ENCODE data around the gene PTPA. TPM values are rescaled to one million over a fixed set of nuclear protein-coding genes. Genes with fewer than 3 reads are reported as not detected.

Gene PTPA
- total and polyA plus RNA-seq, 2 of the 4 experiments (the other 2 are of a cell fraction) = 124 to 149 TPM

GRCh38 chr9:129135476-129135875, 24.3 kb downstream of the PTPA start:
- intact Hi-C loops (cut with micrococcal nuclease) (loop anchor here (5.0 kb wide), 1 partner anchor 647 kb away; no protein-coding TSS in a partner anchor), dilution Hi-C loops (cut with HindIII; ENCODE audit: low sequenced_read_pairs, unreplicated experiment) (no loop called here), in situ Hi-C loops (cut with MboI; ENCODE audit: low sequenced_read_pairs) (no loop called here)
- Histone ChIP-seq H3K23ac (ENCODE audit: low read depth, low read length) (no peak overlapping the region), H4K20me1 (ENCODE audit: insufficient read depth, low read length) (no peaks in the 10 kb centered on the region; the same call in 1 of the 2 replicates), H3K4me1 (ENCODE audit: control insufficient read depth, insufficient read depth, low read length) (peaks cover 19% of the 10 kb centered on the region), H3K9me1 (ENCODE audit: insufficient read depth, low read length) (no peaks in the 10 kb centered on the region), H3K36me3 (ENCODE audit: control insufficient read depth, insufficient read depth, low read length) (peaks cover 22% of the 10 kb centered on the region), H2BK20ac (ENCODE audit: low read depth, low read length) (no peak overlapping the region), H3K9ac (ENCODE audit: low read depth, low read length) (no peak overlapping the region), H4K5ac (ENCODE audit: low read depth, low read length) (no peak overlapping the region), H2AK9ac (replicated peaks; ENCODE audit: low read depth, low read length, poor library complexity) (no peak overlapping the region), H3K4ac (ENCODE audit: low read depth, low read length) (no peak overlapping the region), H3K27me3 (ENCODE audit: control insufficient read depth, insufficient read depth, low read length) (no peaks in the 10 kb centered on the region), H2AK5ac (ENCODE audit: low read depth, low read length) (no peak overlapping the region), H3K14ac (replicated peaks; ENCODE audit: low read depth, low read length) (no peak overlapping the region), H3K4me2 (ENCODE audit: low read depth, low read length) (no peak overlapping the region), H3K18ac (ENCODE audit: low read depth, low read length) (no peak overlapping the region), H4K91ac (ENCODE audit: insufficient read depth, low read depth, low read length) (no peak overlapping the region), H4K8ac (ENCODE audit: low read depth in 2 of 2, low read length in 2 of 2) (no peak overlapping the region), H3K27ac (ENCODE audit: insufficient read depth, low read length) (no peak overlapping the region), H3K79me1 (ENCODE audit: low read depth in 1 of 2, low read length in 2 of 2) (peaks cover 2 to 34% of the 10 kb centered on the region in 2 experiments; a peak in 2 of 4 replicates), H2AFZ (replicated peaks; ENCODE audit: low read length, poor library complexity) (no peak overlapping the region), H3K56ac (ENCODE audit: extremely low read depth, insufficient read depth, low read length) (no peak overlapping the region), H2BK120ac (ENCODE audit: low read depth, low read length) (no peak overlapping the region), H3K4me3 (ENCODE audit: insufficient read depth, low read depth, low read length) (no peak overlapping the region), H2BK5ac (ENCODE audit: low read depth, low read length, poor library complexity, severe bottlenecking) (no peak overlapping the region), H2BK15ac (ENCODE audit: low read depth, low read length) (no peak overlapping the region), H3K9me3 (ENCODE audit: control insufficient read depth, insufficient read depth, low read length) (no peaks in the 10 kb centered on the region)
- TF ChIP-seq POLR2A (IDR thresholded peaks at IDR 0.05; ENCODE audit: low read depth, low read length) (no peak), RCOR1 (IDR thresholded peaks at IDR 0.05; ENCODE audit: insufficient replicate concordance, low read length) (no peak), ELK1 (IDR thresholded peaks at IDR 0.05; ENCODE audit: borderline replicate concordance, low read depth, low read length) (no peak), SMC3 (IDR thresholded peaks at IDR 0.05; ENCODE audit: low read depth, low read length) (no peak), NFE2L2 (IDR thresholded peaks at IDR 0.05; ENCODE audit: low read depth, low read length) (no peak), MAZ (IDR thresholded peaks at IDR 0.05; ENCODE audit: borderline replicate concordance, low read depth, low read length) (no peak), CHD1 (IDR thresholded peaks at IDR 0.05; ENCODE audit: low read depth, low read length) (no peak), MXI1 (IDR thresholded peaks at IDR 0.05; ENCODE audit: borderline replicate concordance, low read depth, low read length) (no peak), RAD21 (IDR thresholded peaks at IDR 0.05; ENCODE audit: low read length) (no peak), MAFK (IDR thresholded peaks at IDR 0.05; ENCODE audit: low read depth, low read length) (no peak), RFX5 (IDR thresholded peaks at IDR 0.05; ENCODE audit: low read depth, low read length) (no peak), USF2 (IDR thresholded peaks at IDR 0.05; ENCODE audit: low read depth, low read length) (no peak)
- 80% methylated on average over 2 of the region's 6 CpGs; no CpG with 5 or more reads in 1 of the 2 experiments for WGBS, 2 experiments (ENCODE audit: extremely low coverage in 2 of 2, insufficient read length in 1 of 2)
- ChIA-PET CTCF (no interaction called here), POLR2A (ENCODE audit: unreplicated experiment) (no interaction called here)
- DNase-seq = no peak
- no peak for ATAC-seq (ENCODE audit: low read depth)
- no TSS peak for BruUV-seq (replicated peaks)

Data from IMR-90 (cell line).